ENCODE measurements around the gene CRYGD. TPM values are rescaled to one million over a fixed set of nuclear protein-coding genes. Genes with fewer than 3 reads are reported as not detected.

Gene CRYGD
- total RNA-seq, 1 experiment from 2014 or later: not detected

DNA sequence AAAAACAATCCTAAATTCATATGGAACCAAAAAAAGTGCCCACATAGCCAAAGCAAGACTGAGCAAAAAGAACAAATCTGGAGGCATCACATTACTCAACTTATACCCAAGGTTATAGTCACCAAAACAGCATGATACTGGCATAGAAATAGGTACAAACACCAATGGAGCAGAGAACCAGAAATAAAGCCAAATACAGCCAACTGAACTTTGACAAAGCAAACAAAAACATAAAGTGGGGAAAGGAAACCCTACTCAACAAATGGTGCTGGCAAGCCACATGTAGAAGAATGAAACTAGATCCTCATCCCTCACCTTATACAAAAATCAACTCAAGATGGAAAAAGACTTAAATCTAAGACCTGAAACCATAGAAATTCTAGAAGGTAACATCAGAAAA lies 40.5 kb downstream of the CRYGD start:
- DNase-seq (ENCODE audit: low spot score): no peak

DNA sequence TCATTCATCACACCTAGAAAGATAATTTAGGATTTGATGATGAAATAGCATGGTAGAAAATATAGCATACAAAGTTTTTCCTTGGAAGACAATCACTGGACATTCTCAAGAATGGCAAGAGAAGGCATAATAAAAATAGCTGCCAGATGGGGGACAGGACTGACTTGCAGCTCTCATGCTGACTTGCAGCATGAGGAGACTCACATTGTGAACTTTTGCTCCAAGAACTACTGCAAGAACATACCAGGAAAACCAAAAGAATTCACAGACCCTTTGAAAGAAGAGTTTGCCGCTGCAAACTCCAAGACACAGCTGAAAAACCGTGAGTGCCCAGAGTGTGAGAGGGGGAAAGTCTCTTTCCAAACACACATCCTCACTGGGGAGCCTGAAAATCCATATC lies 47.0 kb downstream of the CRYGD start:
- DNase-seq (ENCODE audit: low spot score): no peak

DNA sequence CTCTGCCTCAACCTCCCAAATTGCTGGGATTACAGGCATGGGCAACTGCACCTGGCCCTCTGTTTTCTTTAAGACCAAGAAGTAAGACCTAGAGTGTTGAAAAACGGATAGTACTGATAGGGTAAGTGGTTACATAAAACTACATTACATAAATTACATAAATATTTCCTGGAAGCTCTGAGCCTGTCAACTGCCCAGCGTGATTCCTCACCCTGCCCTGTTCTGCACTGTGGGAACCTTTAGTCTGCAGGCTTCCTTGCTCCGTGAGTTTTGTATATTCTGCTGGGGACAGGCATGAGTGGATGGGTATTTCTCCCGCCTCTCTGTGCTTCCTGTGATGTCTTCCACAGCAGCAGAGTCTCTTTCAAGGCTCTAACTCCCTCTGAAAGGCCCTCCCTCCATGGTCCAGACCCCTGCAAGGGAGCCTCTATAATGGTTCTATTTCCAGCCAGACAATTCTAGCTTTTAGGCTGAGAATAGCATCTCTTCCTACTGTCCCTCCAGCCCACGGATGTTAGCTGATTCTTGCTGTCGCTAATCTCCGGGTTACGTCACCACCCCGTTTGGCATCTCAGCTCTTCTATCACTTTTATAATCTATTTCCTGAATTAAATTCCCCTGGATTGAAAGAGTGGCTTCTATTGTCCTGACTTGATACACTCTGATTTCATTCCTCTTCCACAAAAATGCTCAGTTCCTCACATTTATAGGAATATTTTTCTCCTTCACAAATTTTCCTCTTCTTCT lies 49.5 kb downstream of the CRYGD start:
- DNase-seq (ENCODE audit: low spot score): no peak

DNA sequence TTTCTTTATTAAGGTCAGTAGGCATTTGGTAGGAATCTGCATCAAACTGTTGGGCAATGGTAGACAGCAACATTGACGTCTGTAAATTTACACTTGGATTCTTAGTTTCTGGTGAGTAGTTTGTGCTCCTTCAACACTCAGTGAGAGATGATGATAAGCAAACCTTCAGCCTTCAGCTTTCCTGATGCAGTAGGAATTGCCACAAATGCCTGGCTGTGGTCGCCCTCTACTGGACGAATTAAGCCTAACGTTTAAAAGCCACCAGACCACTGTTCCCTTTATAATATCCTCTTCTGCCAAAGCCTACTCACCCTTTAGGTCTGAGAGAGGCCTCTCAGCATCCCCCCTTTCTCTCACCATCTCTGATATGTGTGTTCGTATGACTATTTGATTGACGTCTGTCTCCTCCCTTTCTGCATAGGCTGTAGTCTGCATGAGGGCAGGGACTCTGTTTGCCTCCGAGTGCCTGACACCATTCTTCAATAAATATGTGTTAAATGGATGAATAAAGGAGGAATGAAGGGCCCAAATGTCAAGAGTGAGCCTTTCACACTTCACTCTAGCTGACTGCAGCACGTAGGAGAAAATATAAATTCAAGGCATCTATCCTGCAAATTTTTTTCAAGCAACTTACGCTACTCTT lies 52.0 kb downstream of the CRYGD start:
- DNase-seq (ENCODE audit: low spot score): peak; percentile 73

Other genes with a start within 250 kb of the CRYGD start
- 3.5 and 4.9 TPM in 2 replicates for gene PLEKHM3, start 99.0 kb downstream of the CRYGD start, total RNA-seq (2014; rRNA removed; shearing (Covaris generic))
- gene CRYGC, start 5.3 kb upstream of the CRYGD start, total RNA-seq (2014; rRNA removed; shearing (Covaris generic)): not detected in 2 replicates
- not detected in 2 replicates for gene CRYGB, start 21.6 kb upstream of the CRYGD start, total RNA-seq (2014; rRNA removed; shearing (Covaris generic))
- not detected in 2 replicates for gene CRYGA, start 39.1 kb upstream of the CRYGD start, total RNA-seq (2014; rRNA removed; shearing (Covaris generic))
- gene C2orf80, start 65.5 kb upstream of the CRYGD start, total RNA-seq (2014; rRNA removed; shearing (Covaris generic)): not detected in 2 replicates
- gene IDH1, start 130.5 kb upstream of the CRYGD start, total RNA-seq (2014; rRNA removed; shearing (Covaris generic)): 162 and 172 TPM in 2 replicates
- gene PIKFYVE, start 141.7 kb upstream of the CRYGD start, total RNA-seq (2014; rRNA removed; shearing (Covaris generic)): 25.6 and 29.2 TPM in 2 replicates

All from A172 (cell line).